GM15510 (cell line): Measurements from ENCODE around the gene PCDHB2.

ENCODE experiments used
- POLR2A ChIP-seq: IDR thresholded peaks from 3 replicates; pipeline ENCODE4 v1.6.1; 2011; ENCODE audit warnings: borderline replicate concordance; ENCODE audit not compliant: insufficient read length; ENCODE audit errors: extremely low read depth

Gene PCDHB2

GRCh38 chr5:141135030-141135717, 40.8 kb downstream of the PCDHB2 start, which contains the start of gene PCDHB5:
Gene PCDHB5, plus strand, starts transcription at chr5:141135206. Its CDS starts 229 bp downstream, at chr5:141135435.
- TF ChIP-seq POLR2A = no peak

GRCh38 chr5:141135718-141136266, 41.4 kb downstream of the PCDHB2 start:
- no peak for TF ChIP-seq POLR2A
